Neural crest cell (in vitro differentiated cells): Measurements from ENCODE around the gene QSOX2. TPM values are rescaled to one million over a fixed set of nuclear protein-coding genes. Genes with fewer than 3 reads are reported as not detected.

Experiments
- DNase-seq: peaks from one replicate; pipeline ENCODE4 v3.0.0; 2021; ENCODE audit warnings: low read depth, mixed read lengths, low spot score
- H3K27ac Mint-ChIP-seq: one replicate; pipeline ENCODE4 v1.8.0; 2021; ENCODE audit warnings: mild to moderate bottlenecking, mixed read lengths; ENCODE audit not compliant: unreplicated experiment
- H3K27me3 Mint-ChIP-seq: 2 replicates; pipeline ENCODE4 v1.8.0; 2021; ENCODE audit warnings: low read depth, mild to moderate bottlenecking, mixed read lengths
- H3K36me3 Mint-ChIP-seq: 2 replicates; pipeline ENCODE4 v1.8.0; 2021; ENCODE audit warnings: low read depth, mild to moderate bottlenecking, mixed read lengths
- H3K4me1 Mint-ChIP-seq: 2 replicates; pipeline ENCODE4 v1.8.0; 2021; ENCODE audit warnings: mixed read lengths
- H3K4me3 Mint-ChIP-seq: one replicate; pipeline ENCODE4 v1.8.0; 2021; ENCODE audit warnings: mild to moderate bottlenecking, mixed read lengths
- H3K9me3 Mint-ChIP-seq: 2 replicates; pipeline ENCODE4 v1.8.0; 2021; ENCODE audit warnings: mixed read lengths
- total RNA-seq: library from RNA; stranded (reverse); gene quantifications from 2 replicates; pipeline ENCODE4 v1.2.1, GENCODE V29; 2021
- TF ChIP-seq, protein P1 (sequence below): fragments of 200-600 bp; sonication (generic); conservative IDR thresholded peaks from 2 replicates; pipeline ENCODE4 v1.5.0; 2021; ENCODE audit warnings: antibody characterized with exemption, mild to moderate bottlenecking

QSOX2 gene
- total RNA-seq, 1 donor from 2014 or later, result 28.7 TPM

DNA sequence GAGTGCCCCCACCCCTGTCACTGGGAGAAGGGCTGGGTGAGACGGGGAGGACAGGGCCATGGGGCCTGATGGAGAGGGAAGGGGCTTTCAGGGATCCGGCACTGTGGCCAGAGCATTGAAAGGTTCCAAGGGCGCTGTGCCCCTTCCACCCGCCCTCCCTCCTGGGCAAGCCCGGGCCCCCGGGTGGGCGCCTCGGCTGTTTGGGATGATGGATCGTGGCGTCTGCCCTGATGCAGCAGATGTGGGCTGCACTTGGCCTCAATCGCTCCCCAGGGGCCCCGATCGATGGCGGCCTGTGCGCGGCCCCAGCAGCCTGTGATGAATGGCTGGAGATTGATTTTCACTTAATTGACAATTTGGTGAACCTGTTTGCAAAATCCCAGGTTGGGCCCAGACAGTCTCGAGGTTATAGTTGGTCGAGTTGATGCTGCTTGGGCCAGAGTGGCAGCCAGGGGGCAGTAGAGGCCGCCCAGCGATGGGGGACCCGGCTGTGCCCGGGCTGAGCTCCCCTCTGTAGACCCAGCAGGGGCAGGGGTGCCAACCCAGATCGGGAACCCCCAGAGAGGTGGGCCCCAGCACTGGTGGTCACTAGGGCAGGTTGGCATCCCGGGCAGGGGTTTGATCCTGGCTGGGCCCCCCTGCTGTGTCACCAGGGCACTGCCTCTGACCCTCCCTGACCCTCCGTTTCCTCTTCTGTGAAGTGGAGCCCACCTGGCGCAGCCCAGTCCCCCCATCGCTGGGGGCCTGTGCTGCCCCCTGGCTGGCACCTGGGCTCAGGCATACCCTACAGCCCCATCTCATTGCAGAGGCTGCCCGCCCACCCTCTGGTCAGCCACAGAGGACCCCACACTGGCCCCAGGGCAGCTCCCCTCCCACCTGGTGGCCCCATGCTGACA is 75.4 kb downstream of the QSOX2 start:
- Mint-ChIP-seq H3K27ac (no peak overlapping the region), H3K4me1 (peaks cover 21% of the 10 kb centered on the region), H3K27me3 (peaks cover 6% of the 10 kb centered on the region), H3K4me3 (no peak overlapping the region), H3K36me3 (no peaks in the 10 kb centered on the region), H3K9me3 (peaks cover 2% of the 10 kb centered on the region)
- TF ChIP-seq, protein P1, sequence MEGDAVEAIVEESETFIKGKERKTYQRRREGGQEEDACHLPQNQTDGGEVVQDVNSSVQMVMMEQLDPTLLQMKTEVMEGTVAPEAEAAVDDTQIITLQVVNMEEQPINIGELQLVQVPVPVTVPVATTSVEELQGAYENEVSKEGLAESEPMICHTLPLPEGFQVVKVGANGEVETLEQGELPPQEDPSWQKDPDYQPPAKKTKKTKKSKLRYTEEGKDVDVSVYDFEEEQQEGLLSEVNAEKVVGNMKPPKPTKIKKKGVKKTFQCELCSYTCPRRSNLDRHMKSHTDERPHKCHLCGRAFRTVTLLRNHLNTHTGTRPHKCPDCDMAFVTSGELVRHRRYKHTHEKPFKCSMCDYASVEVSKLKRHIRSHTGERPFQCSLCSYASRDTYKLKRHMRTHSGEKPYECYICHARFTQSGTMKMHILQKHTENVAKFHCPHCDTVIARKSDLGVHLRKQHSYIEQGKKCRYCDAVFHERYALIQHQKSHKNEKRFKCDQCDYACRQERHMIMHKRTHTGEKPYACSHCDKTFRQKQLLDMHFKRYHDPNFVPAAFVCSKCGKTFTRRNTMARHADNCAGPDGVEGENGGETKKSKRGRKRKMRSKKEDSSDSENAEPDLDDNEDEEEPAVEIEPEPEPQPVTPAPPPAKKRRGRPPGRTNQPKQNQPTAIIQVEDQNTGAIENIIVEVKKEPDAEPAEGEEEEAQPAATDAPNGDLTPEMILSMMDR, result peak; percentile 76
- peak; percentile 55 for DNase-seq

DNA sequence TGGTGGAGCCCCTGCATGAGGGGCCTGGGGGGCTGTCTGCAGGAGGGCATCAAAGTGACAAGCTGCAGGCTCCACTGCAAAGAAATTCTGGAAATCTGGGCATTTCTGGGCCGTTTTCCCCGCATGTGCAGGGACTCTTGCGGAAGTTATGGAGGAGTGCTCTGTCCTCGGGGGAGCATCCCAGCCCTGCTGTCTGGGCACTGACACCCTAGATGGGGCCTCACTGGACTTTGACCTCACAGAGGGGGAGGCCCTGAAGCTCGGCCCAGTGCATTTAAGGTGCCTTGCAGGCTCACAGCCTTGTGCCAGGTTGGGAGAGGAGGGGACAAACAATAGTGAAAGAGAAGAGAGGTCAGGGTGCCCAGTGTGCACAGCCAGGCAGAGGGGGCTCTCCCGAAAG is 76.1 kb downstream of the QSOX2 start:
- Mint-ChIP-seq H3K27ac (no peak overlapping the region), H3K4me1 (peaks cover 21% of the 10 kb centered on the region), H3K9me3 (peaks cover 2% of the 10 kb centered on the region), H3K4me3 (no peak overlapping the region), H3K36me3 (no peaks in the 10 kb centered on the region), H3K27me3 (peaks cover 10% of the 10 kb centered on the region)
- TF ChIP-seq, protein P1, result no peak
- no peak for DNase-seq

DNA sequence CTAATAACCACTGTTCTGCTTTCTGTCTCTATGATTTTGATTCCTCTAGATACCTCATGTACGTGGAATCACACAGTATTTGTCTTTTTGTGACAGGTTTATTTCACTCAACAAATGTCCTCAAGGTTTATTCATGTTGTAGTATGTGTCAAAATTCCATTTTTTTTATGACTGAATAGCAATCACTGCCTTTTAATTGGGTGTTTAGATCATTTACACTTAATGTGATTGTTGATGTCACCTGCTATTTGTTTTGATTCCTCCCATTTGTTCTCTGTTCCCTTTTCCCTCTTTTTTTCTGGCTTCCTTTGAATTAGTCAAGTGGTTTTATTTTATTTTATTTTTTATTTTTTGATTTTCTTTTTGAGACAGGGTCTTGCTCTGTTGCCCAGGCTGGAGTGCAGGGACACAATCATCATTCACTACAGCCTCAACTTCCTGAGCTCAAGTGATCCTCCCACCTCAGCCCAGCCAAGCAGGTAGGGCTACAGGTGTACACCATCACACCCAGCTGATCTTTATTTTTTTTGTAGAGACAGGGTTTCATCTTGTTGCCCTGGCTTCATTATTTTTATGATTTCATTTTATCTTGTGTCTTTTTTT is 82.3 kb downstream of the QSOX2 start:
- H3K27me3 Mint-ChIP-seq, result peaks cover 9% of the 10 kb centered on the region
- H3K4me1 Mint-ChIP-seq, result peaks cover 7% of the 10 kb centered on the region
- no peak overlapping the region for H3K4me3 Mint-ChIP-seq
- TF ChIP-seq, protein P1, result no peak
- no peak for DNase-seq
- no peak overlapping the region for H3K27ac Mint-ChIP-seq
- H3K9me3 Mint-ChIP-seq, result peaks cover 2% of the 10 kb centered on the region
- H3K36me3 Mint-ChIP-seq, result no peaks in the 10 kb centered on the region

DNA sequence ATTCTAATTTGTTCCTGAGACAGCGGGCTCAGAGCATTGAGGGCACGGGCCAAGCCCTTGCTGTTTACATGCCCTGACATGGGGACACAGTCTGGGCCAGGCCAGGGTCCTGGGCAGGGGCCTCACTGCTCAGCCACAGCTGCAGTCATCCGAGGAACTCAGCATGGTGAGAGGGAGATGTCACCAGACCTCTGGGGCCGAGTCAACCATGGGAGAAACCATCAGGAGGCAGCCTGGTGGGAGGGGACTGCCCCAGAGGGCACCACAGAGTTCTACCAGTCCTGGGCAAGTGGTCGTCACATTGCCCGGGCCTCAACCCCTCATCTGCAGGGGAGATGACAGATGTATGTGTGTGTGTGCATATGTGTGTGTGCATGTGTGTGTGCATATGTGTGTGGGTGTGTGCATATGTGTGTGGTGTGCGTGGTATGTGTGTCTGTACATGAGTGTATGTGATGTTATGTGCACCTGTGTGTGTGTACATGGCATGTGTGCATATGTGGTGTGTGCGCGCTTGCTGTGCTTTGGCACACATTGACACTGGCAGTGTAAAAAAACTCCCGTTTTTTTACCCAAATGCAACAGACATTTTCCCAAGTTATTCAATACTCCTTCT is 84.5 kb downstream of the QSOX2 start:
- Mint-ChIP-seq H3K9me3 (no peaks in the 10 kb centered on the region), H3K27me3 (peaks cover 14% of the 10 kb centered on the region), H3K27ac (no peak overlapping the region), H3K36me3 (no peaks in the 10 kb centered on the region), H3K4me1 (peaks cover 19% of the 10 kb centered on the region), H3K4me3 (no peak overlapping the region)
- no peak for DNase-seq
- TF ChIP-seq, protein P1, result no peak

DNA sequence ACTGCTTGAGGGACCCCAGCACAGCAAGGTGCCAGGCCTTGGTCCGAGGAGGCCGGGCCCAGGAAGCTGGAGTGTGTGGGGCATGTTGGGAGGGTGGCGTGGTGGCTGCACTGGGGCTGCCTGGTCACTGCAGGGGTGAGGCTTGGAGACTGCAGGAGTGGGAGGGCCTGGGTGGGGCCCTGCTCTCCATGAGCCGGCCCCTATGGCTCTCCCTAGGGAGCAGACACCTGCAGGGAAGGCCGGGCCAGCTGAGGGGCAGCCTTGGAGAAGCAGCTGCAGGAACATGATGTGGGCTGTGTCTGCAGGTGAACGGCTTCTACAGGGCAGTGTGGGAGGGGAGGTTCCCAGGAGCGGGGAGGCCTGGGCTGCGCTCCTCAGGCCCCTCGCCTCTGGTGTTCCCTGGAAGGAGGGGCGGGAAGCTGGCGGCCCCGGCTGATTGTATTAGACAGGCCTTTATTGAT is 85.2 kb downstream of the QSOX2 start:
- Mint-ChIP-seq H3K4me3 (no peak overlapping the region), H3K36me3 (no peaks in the 10 kb centered on the region)
- no peak for DNase-seq

More for the DNA sequence above, 85.2 kb downstream of the QSOX2 start:
- H3K27ac Mint-ChIP-seq, result no peak overlapping the region
- H3K9me3 Mint-ChIP-seq, result no peaks in the 10 kb centered on the region
- peaks cover 20% of the 10 kb centered on the region for H3K4me1 Mint-ChIP-seq
- H3K27me3 Mint-ChIP-seq, result peaks cover 21% of the 10 kb centered on the region
- TF ChIP-seq, protein P1, result no peak
